MV-4-11 (cell line): ENCODE measurements around the gene FTSJ1.
"Not testable (repeated sequence)": the region's sequence is repeated elsewhere in the genome, so short reads cannot be mapped to it uniquely, and the experiment has no call there.

ENCODE experiments used
- DNase-seq: peaks from one replicate; lab custom pipeline; 2025; lab: John Stamatoyannopoulos, UW

The FTSJ1 gene

GRCh38 chrX:48525853-48526252 is 49.9 kb downstream of the FTSJ1 start:
- not testable (repeated sequence) for DNase-seq

- DNase-seq, result no peak
These were observed 54.7 kb downstream of the FTSJ1 start for GRCh38 chrX:48530736-48531135.

GRCh38 chrX:48531358-48531959 is 55.5 kb downstream of the FTSJ1 start:
- peak; percentile 50 for DNase-seq

GRCh38 chrX:48532161-48532560 is 56.2 kb downstream of the FTSJ1 start:
- no peak for DNase-seq

GRCh38 chrX:48533165-48533564 is 57.2 kb downstream of the FTSJ1 start:
- no peak for DNase-seq
